Measurements from ENCODE around the gene CYP1B1. TPM values are rescaled to one million over a fixed set of nuclear protein-coding genes. Genes with fewer than 3 reads are reported as not detected.

CYP1B1 gene
- total and polyA plus RNA-seq, 10 donors = 17.7 to 121 (median 58.1) TPM

DNA sequence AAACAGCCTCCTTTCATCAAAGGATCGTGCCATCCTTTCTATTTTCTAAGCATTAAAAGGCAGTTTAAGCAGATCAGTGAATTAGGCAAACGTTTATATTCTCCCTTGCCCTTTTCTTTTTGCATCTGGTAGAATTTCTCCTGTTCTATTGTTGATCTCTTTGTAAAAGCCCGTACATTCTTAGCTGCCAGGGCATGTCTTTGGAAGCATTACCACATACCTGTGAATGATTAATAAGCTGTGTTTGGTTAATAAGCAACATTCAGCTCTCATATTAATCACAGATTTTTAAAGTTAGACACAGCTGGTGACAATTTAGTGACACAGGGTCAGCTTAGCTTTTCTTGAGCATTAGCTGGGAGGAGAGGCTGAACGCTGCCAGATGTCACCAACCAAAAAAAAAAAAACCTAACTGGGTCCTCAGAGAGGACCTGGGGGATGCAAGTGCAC is 33.8 kb upstream of the CYP1B1 start:
- peak overlapping the region in 2 of 8 donors; percentile 4 to 27 for H3K27ac ChIP-seq
- no peaks in the 10 kb centered on the region for H3K27me3 ChIP-seq (replicated peaks in 1 of 7)
- H3K36me3 ChIP-seq = no peaks in the 10 kb centered on the region
- intact Hi-C loops (cut with DNase I; ENCODE audit: low total_unique reads) = loop anchor here (10.0 kb wide), 2 partner anchors 115 to 215 kb away; no protein-coding TSS in a partner anchor
- peaks cover 0 to 6% (median 0%) of the 10 kb centered on the region in 8 donors for H3K9me3 ChIP-seq
- WGBS, 5 donors = 64 to 83% (median 74%) methylated on average over 4 of the region's 4 CpGs
- TF ChIP-seq POLR2AphosphoS5 (IDR thresholded peaks at IDR 0.05) = no peak
- TF ChIP-seq POLR2A (IDR thresholded peaks at IDR 0.05) = no peak
- TF ChIP-seq, protein P1, sequence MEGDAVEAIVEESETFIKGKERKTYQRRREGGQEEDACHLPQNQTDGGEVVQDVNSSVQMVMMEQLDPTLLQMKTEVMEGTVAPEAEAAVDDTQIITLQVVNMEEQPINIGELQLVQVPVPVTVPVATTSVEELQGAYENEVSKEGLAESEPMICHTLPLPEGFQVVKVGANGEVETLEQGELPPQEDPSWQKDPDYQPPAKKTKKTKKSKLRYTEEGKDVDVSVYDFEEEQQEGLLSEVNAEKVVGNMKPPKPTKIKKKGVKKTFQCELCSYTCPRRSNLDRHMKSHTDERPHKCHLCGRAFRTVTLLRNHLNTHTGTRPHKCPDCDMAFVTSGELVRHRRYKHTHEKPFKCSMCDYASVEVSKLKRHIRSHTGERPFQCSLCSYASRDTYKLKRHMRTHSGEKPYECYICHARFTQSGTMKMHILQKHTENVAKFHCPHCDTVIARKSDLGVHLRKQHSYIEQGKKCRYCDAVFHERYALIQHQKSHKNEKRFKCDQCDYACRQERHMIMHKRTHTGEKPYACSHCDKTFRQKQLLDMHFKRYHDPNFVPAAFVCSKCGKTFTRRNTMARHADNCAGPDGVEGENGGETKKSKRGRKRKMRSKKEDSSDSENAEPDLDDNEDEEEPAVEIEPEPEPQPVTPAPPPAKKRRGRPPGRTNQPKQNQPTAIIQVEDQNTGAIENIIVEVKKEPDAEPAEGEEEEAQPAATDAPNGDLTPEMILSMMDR (IDR thresholded peaks at IDR 0.05 in 8 of 11, conservative IDR thresholded peaks at IDR 0.05 in 3 of 11) = no peak
- peaks cover 5 to 41% (median 26%) of the 10 kb centered on the region in 6 donors for H3K4me1 ChIP-seq
- DNase-seq = no peak
- H3K4me3 ChIP-seq = no peak overlapping the region

DNA sequence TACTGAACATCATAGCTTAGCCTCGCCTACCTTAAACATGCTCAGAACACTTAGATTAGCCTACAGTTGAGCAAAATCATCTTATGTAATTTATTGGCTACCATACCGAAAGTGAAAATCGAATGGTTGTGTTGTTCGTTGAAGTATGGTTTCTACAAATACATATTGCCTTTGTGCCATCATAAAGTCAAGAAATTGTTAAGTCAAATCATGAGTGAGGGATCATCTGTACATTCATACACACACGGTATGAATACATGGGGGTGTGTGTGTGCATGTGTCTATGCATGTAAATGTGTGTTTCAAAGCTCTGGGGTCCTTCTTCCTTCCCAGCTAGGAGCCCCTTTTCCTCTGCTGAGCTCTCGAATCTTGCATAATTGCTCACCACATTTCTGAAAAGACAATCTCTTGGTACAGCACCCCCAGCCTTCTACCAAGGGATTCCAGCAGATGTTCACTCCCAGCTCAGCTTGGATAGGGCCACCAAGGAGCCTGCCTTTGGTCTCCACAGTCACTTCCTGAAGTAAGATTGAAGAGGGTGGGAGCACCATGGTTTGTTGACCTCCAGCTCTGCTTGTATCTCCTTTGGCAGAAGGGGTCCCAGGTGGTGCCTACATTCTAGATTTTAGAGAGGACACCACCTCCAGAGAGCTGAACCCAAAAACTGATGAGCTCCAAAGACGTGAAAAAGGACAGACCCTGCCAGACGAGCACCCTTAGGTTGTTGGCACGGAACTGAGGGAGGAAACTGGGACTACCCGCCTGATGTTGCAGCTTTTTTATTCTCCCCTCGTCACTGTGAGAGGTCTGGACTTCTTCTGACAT is 33.2 kb upstream of the CYP1B1 start:
- H3K4me3 ChIP-seq = no peak overlapping the region
- peaks cover 5 to 34% (median 23%) of the 10 kb centered on the region in 6 donors for H3K4me1 ChIP-seq
- 79 to 82% (median 82%) methylated on average over 11 of the region's 11 CpGs for WGBS, 5 donors
- H3K27me3 ChIP-seq (replicated peaks in 1 of 7) = no peaks in the 10 kb centered on the region
- H3K9me3 ChIP-seq = peaks cover 0 to 7% (median 5%) of the 10 kb centered on the region in 8 donors
- DNase-seq = no peak
- no peaks in the 10 kb centered on the region for H3K36me3 ChIP-seq
- H3K27ac ChIP-seq = peak overlapping the region in 2 of 8 donors; percentile 4 to 27
- no peak for TF ChIP-seq POLR2A (IDR thresholded peaks at IDR 0.05)
- intact Hi-C loops (cut with DNase I; ENCODE audit: low total_unique reads) = no loop called here

DNA sequence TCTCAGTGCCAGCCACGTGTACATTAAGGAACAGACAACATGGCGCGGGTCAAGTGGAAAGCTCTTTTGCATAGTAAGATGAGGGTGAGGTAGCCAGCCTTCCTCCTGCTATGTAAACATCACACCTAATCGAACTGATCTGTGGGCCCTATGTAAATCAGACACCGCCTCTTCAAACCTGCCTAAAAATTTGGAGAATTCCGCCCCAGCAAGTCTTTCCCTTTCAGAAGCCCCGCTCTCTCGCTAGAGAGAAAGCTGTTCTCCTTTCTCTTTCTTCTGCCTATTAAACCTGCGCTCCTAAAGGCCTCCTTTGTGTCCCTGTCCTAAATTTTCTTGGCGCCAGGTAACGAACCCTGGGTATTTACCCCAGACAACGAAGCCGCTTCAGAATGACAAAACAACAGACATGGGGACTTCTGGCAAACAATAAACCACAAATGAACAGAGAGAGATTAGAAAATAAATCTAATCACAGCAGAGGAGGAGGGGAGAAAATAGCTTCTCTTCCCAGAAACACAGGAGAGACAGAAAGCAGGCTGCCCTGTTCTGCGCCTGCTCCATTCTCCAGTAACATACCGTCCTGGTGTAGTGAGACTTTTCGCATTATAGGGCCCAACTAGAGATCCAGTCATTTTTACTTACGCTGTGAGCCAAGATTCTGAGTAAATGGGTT is 31.9 kb upstream of the CYP1B1 start:
- 89 to 92% (median 91%) methylated on average over 17 of the region's 17 CpGs for WGBS, 5 donors
- peaks cover 0 to 13% (median 7%) of the 10 kb centered on the region in 8 donors for H3K9me3 ChIP-seq
- TF ChIP-seq, protein P1 (IDR thresholded peaks at IDR 0.05 in 8 of 11, conservative IDR thresholded peaks at IDR 0.05 in 3 of 11) = no peak
- no peak for TF ChIP-seq POLR2AphosphoS5 (IDR thresholded peaks at IDR 0.05)
- TF ChIP-seq POLR2A (IDR thresholded peaks at IDR 0.05) = no peak
- DNase-seq = no peak
- no peaks in the 10 kb centered on the region for H3K27me3 ChIP-seq (replicated peaks in 1 of 7)
- intact Hi-C loops (cut with DNase I; ENCODE audit: low total_unique reads) = no loop called here
- no peaks in the 10 kb centered on the region for H3K36me3 ChIP-seq
- H3K4me1 ChIP-seq = peaks cover 5 to 22% (median 17%) of the 10 kb centered on the region in 6 donors
- no peak overlapping the region for H3K27ac ChIP-seq
- no peak overlapping the region for H3K4me3 ChIP-seq

DNA sequence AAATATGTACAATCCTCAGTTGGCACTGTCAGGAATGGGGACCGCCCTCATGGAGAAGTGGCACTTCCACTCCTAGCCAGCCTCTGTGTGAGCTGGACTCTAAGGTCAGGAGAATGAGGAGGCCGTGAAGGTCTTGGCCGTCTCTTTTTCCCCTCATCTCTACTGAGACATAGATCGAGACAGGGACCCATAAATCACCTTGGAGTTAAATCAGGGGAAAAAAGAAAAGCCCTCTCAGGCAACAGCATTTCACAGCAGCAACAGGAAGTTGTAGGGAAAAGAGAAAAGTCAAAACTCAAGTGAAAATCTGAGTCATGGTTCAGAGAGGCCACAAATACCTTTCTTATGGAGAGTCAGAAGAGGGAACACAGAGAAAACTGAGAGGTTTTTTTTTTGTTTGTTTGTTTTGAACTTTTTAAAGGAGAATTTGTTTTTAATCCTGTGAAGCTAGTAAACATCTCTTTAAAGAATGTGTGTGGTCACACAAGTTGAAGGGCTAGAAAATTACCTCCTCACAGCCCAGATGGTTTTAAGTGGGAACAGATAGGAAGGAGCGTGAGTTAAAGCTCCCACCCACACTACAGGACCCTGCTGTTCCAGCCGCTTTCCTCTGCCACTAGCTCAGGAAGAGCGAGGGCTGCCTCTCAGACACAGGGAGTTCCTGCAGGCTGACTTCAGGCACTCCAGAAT is 30.6 kb upstream of the CYP1B1 start:
- peak overlapping the region in 7 of 8 donors; percentile 54 to 66 (median 56) for H3K27ac ChIP-seq
- 33 to 43% (median 37%) methylated on average over 7 of the region's 7 CpGs for WGBS, 5 donors
- H3K36me3 ChIP-seq = no peaks in the 10 kb centered on the region
- H3K4me1 ChIP-seq = peaks cover 5 to 20% (median 16%) of the 10 kb centered on the region in 6 donors
- intact Hi-C loops (cut with DNase I; ENCODE audit: low total_unique reads) = no loop called here
- no peak overlapping the region for H3K4me3 ChIP-seq
- no peak for DNase-seq
- TF ChIP-seq POLR2A (IDR thresholded peaks at IDR 0.05) = no peak
- TF ChIP-seq POLR2AphosphoS5 (IDR thresholded peaks at IDR 0.05) = no peak
- TF ChIP-seq, protein P1 (IDR thresholded peaks at IDR 0.05 in 8 of 11, conservative IDR thresholded peaks at IDR 0.05 in 3 of 11) = no peak
- peaks cover 0 to 13% (median 7%) of the 10 kb centered on the region in 8 donors for H3K9me3 ChIP-seq
- H3K27me3 ChIP-seq (replicated peaks in 1 of 7) = peaks cover 0 to 1% (median 0%) of the 10 kb centered on the region in 7 donors

All from spleen (tissue), 11 donors.